Ammon's horn (tissue), 1 donor: ENCODE data around the gene NECTIN1.

Source experiments
- DNase-seq: peaks from one replicate; pipeline ENCODE4 v3.0.0-alpha.2; 2016; ENCODE audit warnings: low spot score

NECTIN1 gene

DNA sequence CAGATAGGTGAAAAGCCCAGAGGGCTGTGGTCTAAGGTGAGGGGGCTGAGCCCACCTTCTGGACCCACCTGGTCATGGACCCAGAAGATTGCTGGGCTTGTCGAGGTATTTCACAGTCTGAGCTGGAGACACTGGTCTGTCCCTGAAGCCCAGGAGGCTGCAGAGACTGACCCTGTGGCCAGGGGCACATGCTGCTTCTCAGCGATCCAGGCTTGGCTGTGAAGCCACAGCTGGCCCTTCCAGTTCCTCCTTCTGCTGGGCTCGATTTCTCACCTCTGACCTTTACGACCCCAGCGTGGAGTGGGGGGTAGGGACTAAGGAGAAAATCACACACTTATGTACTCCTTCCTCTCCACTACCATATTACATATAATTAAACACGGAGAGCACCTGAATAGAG is 88.5 kb downstream of the NECTIN1 start:
- no peak for DNase-seq

DNA sequence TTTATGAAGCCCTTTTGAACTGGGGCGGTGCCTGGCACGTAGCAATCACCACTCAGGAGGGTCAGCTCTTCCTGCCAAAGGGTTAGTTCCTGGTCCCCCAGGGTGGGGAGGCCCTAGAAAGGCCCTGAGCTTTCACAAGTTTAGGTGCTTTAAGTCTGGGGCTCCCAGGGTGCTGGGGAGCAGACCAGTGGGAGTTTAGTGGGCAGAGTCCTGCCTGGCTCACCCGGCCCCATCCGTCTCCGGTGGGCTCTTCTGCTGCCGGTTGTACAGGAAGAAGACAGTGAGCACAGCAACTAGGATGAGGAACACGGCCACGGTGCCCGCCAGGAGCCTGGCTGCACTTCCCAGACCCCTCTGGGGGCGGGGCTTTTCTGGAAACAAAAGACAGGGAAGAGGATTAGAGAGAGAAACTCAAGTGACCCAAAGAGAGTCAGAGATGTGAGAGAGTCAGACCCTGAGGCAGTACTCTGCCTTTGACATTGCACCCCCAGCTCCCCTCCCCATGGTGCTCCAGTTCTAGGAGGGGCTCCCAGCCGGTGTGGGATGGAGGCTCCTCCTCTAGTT is 89.3 kb downstream of the NECTIN1 start:
- no peak for DNase-seq

DNA sequence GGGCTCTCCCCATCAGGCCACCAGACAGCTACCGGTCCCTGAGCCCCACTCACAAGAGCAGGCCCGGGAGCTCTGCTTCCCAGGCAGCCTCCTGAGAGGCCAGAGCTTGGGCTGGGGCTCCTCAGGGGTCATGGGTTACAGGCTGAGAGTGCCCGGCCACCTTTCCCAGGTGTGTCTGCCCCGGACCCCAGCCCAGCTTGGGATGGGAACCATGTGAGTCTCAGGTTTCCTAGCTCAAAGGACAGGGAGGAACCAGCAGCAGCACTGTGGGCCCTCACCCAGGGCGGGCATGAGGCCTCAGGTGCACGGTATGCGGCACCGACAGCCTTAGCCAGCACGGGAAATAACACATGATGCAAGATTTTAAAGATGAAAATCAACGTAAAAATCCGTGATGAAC is 90.1 kb downstream of the NECTIN1 start:
- no peak for DNase-seq

DNA sequence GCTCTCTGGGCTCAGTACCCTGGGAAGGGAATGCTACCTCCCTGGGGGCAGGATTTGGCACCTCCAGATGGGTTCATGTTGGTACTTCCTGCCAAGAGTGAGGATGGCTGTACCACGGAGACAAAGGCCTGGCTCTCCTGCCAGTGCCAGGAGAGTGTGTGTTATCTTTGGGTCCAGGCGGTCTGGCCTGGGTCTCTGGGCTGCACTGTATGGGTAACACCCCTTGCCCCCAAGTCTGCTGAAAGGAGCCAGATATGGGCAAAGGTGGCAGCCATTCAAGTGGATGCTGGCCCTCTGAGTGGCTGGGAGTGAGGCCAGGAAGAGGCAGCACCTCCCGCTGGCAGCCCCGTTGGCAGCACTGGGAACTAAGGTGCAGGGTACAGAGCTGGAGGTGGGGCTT is 91.5 kb downstream of the NECTIN1 start:
- DNase-seq, result no peak

DNA sequence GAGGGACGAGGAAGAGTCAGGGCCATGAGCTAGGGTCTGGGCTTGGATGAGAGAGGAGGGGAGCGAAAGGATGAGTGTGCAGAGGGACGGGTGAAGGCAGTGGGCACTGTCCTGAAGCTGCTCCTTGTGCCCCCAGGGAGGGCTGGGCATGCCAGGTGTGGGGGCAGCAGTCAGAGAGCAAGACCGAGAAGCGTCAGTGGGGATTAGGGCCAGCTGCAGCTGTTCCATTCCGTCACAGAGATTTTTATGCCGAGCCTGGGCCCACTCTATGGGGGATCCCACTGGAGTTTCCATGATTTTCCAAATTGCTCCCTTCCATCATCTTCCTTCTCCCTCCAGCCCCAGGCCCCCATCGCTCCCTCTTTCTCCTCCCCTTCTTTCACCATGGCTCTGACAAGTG is 93.2 kb downstream of the NECTIN1 start:
- no peak for DNase-seq

DNA sequence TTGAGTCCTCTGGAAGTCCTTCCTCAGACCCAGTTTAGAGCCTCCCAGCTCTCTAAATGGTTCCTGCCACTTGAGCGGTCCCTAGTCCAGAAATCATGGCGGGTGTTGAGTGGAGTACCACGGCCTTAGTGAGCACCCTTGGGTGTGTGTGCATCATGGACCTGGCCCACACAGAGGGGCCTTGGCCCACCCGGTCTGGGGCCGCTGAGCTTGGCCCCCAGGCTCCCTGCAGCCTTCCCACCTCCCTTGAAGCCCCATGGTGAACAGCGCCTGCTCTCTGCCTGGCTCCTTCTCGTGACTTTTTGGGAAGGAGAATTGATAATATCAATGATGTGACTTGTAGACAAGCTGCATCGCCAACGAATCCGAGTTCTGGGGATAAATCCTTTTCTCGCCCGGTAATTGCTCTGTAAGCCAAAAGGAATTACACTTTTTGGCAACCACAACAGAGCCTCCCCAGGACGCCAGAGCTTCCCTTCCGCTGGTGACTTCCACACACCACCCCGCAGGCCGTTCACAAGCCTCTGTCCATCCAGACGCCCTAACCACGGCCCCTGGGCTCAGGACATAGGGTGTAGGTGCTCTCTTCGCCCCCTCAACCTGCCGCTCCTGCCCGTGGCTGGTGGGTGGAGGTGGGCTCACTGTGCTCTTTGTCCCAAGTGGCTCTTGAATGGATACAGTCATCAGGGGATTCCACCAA is 93.8 kb downstream of the NECTIN1 start:
- no peak for DNase-seq

DNA sequence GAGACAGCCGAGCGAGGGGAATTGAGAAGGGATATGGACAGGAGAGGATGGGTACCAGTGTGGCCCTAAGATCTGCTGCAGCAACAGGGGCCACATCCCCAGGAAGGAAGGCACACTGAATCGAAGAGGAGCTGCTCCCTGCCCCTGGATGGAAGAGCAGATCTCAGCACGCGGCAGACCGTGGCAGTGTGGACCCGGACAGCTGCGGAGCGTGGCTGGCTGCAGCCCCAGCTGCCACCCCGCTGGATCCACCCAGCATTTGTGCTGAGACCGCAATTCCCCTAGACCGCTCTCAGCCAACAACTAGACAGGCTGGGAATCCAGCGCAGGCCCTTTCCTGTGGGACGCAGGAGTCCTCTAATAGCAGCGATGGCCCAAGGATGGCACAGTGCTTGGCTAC is 94.7 kb downstream of the NECTIN1 start:
- no peak for DNase-seq

DNA sequence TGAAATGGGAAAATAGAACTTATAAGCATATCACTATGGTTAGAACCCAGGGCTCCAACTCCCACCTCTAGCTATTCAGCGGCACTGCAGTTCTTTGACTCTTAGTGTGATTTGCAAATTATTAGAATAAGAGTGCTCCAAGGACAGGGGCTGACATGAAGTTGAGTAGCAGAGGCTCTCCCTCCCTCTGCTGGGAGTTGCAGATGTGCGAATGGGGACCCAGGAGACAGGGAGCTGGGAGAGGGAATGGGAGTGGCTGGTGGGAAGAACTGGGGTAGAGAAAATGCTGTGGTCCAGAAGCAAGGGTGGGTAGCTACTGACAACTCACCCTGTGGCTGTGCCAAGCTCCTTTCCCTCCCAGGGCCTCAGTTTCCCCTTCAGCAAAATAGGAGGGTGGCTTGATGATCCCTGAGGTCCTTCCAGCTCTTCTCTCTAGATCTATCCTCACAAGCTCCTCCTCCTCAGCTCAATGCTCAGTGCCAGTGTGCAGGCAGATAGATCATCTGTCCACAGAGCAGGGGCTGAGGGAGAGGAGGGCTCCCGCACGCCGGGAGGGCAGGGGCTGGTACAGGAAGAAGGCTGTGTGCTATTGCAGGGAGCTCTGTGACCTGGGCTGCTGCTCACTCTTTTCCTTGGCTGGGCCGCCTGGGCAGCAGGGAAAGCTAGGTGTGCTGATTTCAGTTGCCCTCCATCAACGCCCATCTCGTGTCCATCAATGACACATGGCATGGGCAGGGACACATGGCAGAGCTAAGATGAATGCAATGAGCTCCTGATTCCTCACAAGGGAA is 99.0 kb downstream of the NECTIN1 start:
- no peak for DNase-seq

DNA sequence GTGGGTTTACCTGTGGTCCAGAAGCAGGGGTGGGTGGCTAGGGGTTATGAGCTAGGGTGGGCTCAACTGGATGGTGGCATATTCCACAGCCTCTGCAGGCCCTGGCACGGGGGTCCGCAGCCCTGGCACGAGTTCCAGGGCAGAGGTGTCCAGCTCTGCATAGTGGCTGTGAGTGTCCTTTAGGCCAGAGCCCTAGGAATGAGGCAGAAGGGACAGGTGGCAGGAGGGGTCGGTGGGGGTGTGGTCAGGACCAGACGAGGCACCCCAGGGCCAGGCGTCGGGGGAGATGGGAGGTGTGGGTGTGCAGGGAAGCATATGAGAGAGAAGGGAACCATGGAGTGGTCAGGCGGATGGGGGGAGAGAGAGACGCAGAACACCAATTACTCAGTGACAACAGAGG is 99.9 kb downstream of the NECTIN1 start:
- no peak for DNase-seq

DNA sequence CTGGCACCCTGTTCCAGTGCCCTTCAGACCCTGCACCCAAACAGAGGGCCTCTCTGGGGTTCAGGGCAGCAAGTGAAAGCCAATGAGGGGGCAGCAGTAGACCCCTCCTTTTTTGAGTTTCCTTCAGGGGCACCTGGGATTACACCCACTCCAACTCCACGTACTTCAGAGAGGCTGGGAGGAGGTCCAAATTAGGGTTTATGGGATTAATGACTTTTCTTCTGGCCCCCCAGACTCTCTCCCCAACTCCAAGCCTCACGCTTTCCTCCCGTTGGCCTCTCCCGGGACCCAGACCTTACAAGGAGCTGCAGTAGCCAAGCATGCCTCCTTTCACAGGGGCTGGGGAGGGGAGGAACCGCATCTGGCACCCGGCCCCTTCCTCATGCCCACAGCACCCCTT is 101.7 kb downstream of the NECTIN1 start:
- no peak for DNase-seq

DNA sequence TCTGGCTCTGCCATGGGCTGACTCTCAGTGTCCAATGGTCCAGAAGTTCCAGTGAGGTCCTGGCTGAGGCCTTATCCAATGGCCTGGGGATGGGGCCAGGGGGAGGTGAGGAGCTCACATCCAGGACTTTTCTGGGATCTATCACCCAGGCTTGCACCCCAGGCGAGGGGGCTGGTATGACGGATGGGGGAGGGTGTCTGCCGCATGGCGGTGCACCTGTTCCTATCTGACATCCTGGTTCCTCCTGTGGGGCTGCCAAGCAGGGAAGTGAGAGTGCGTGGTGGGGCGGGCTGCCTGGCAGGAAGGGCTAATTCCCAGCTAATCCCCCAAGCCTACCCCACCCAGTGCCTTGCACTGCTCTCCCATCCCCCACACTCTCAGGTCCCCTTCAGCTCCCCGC is 102.1 kb downstream of the NECTIN1 start:
- no peak for DNase-seq

DNA sequence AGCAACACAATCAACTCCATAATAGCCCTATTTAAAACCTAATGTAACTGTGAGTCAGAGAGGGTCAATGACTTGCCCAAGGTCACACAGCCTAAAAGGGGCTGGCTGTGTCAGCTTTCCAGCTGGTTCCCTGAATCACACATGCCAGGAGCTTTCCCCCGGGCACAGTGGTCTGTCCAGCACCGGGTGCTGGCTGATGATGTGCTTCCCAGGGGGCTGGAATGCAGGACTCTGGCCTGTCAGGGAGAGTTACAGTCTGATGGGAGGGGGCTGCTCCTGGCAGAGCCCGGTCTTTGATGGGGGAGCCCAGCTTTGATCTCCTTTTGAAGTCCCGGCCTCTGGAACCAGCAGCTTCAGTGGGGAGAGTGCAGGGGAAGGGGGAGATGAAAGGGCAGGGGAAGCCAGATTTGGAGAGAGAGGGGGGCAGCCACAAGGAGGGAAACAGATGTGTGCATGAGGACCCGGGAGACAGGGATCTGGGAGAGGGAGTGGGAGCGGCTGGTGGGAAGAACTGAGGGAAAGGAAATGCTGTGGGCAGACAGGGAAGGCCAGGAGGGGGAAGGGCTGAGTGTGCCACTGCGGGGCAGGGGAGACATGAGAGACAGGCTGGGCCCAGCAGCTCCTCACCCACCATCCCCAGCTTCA is 102.7 kb downstream of the NECTIN1 start:
- no peak for DNase-seq

DNA sequence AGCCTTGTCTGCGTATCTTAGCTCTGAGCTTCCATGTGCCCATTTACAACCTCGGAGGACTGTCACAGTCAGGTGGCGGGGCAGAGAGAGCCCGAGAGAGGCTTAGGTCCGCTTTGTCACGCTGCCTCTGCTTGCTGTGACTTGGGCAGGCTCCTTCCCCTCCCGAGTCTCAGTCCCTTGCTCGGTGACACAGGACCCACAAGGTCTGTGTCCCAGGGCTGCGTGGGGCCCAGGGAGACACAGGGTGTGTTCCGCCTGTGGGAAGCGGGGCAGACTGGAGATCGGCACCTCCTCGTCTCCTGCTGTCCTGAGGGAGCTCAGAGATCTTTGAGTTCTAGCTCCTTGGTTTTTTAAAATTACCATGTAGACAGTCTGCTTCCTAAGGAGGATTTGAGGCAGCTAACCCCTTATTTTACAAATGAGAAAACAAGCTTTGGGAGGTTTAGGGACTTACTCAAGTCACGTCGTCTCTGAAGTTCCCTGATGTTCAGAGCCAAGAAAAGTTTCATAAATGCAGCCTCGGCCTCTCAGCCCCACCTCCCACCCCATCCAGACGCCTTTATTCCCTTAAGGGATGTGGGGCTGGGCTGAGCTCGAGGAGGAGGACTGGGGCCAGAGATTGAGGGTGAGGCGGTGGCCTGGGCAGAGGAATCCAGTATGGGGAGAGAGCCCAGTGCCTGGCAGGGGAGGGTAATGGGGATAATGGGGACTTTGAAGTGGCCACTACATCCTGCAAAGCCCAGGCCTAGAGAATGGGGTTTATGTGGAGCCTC is 103.6 kb downstream of the NECTIN1 start:
- DNase-seq, result no peak

DNA sequence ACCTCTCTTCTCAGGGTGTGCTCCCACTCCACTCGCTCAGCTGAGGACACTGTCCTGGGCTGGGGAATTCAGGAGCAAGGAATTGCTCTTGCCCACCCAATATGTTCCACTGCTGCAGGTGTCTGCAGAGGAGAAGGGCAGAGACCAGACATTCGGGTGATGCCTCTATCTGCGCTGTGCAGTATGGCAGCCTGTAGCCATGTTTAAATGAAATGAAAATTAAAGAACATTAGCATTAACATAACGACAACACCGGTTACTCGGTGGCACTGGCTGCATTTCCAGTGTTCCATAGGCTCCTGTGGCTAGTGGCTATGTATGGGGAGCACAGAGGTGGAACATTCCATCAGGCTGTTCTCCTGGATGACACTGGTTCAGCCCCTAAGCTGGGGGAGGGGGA is 104.4 kb downstream of the NECTIN1 start:
- DNase-seq, result no peak

DNA sequence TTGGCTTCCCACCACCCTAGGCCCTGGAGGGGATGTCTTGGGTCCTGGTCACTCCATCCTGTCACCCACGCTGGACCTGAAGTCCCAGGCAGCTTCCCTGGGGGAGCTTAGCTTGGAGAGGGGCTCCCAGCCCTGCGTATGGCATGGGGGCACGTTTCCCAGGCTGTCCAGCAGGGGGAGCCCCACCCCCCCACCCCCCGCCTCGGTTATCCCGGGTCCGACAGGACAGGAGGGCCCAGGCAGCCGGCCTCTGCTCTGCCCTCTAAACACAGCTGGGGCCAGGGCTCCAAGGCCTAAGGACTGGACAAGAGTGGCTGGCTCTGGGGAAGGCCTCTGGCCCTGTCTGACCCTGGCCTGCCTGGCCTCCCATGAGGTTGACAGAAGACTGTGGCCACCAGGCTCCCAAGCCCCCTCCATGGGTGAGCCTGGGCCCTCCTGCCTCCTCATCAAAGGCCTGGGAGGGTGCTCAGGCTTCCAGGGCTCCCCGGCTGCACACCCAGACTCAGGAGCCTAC is 104.8 kb downstream of the NECTIN1 start:
- DNase-seq, result no peak

DNA sequence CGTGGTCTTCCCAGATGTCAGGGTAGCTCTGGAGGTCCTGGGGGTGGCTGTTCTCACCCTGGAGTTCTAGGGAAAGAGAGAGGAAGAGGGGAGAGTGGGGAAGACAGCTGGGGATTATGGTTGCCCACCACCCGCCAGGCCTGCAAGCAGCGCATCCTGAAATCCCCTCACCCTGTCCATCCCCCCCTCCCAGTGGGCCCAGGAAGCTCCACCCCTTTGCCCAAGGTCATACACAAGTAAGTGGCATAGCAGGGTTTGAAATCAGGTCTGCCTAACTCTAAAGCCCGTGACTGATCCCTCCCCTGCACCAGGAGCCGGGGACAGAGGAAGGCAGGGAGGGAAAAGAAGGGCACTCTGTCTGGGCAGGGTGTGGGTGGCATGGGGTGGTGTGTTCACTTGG is 105.3 kb downstream of the NECTIN1 start:
- DNase-seq, result no peak

DNA sequence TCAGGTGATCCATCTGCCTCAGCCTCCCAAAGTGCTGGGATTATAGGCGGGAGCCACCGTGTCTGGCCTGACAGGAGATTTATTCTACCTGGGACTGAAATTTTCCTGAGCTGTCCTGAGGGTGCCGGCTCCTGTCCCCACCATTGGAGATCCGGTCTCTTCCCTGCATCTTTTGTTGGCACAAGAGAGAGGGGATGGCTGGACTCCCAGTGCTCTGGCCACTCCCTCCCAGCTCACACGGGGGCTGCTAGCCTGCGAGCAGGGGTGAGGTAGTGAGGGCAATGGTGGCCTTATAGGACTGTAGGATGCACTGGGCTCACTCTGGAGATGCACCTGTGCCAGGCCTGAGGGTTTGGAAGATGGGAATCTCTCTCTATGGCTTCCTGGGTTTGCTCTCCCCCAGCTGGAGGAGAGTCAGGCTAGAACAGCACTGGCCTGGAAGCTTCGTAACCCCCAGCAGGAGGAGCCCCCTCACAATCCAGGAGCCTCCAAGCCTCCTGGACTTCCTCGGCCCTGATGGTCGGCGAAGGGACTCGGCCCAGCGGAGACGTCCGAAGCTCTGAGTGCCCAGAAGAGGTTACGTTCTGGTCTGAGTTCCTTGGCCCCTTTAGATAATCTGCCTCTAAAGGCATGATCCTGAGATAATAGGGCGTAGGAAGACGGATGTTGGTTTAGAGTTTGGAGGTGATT is 106.4 kb downstream of the NECTIN1 start:
- no peak for DNase-seq

DNA sequence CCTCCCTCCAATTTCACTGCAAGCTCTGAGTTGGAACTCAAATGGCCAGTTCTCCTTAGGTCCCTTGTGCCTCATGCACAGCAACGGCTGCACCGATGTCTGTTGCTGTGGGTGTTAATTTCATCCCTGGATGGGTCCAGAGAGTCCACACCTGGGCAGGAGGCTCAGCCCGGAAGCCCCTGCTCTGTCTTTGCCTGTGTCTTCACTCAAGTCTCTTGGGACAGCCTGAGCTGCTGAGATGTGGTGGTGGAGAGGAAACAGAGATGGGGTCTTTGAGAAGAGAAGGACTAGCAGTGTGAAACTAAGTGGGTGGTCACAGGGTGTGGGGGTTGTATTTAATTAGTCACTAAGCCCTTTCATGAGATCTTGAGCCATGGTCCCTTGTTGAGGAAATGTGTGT is 109.3 kb downstream of the NECTIN1 start:
- DNase-seq, result no peak

DNA sequence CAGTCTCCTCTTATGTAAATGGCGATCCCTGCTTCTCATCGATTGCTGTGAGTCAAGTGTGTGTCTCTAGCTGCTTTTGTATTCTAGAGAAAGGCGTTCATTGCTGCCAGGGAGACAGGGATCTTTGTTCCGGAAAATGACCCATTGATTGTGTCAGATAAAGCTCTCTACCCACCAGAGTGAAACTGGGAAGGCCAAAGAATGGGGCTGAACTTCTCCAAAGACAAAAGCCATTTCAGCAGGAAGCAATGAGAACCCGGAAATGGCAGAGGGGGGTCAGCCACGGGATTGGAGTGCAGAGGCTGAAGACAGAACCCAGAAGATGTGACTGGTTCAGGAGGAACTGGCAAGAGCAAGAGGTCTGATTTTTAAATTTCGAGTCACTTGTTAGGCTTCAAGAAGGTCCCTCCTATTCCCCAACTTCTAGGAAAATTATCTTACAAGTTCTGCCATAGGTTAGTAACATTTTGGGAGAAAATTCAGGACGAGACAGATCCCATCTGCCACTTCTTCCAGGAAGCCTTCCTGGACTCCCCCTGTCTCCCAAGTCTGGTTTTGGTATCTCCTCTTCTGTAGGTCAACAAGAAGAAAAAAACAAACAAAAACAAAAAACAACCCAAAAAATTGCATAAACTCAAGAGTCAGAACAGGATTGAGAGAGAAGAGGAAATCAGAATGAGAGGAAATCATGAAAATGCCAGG is 110.6 kb downstream of the NECTIN1 start:
- DNase-seq, result peak; percentile 92

DNA sequence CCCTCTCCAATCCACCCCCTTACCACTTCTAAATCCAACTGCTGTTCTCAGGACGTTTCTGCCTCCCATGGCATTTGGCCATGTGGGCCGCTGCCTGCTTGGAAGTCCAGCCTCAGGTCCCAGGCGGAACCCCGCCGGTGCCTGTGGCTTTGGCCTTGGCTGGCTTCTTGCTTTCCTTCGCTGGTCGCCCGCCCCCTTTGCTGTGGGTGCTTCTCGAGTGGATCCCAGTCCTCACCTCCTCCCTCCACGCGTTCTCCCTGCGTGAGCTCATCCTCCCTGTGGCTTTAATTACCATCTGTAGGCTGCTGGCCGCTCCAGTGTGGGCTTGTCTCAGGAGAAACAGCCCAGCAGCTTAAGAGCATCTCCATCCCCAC is 111.7 kb downstream of the NECTIN1 start:
- DNase-seq, result no peak
